ENCODE measurements around the gene RNF215.
A peak's percentile ranks its signal among the peaks of the same experiment; 100 is the strongest.
"Not testable (repeated sequence)": the region's sequence is repeated elsewhere in the genome, so short reads cannot be mapped to it uniquely, and the experiment has no call there.

Gene RNF215

DNA sequence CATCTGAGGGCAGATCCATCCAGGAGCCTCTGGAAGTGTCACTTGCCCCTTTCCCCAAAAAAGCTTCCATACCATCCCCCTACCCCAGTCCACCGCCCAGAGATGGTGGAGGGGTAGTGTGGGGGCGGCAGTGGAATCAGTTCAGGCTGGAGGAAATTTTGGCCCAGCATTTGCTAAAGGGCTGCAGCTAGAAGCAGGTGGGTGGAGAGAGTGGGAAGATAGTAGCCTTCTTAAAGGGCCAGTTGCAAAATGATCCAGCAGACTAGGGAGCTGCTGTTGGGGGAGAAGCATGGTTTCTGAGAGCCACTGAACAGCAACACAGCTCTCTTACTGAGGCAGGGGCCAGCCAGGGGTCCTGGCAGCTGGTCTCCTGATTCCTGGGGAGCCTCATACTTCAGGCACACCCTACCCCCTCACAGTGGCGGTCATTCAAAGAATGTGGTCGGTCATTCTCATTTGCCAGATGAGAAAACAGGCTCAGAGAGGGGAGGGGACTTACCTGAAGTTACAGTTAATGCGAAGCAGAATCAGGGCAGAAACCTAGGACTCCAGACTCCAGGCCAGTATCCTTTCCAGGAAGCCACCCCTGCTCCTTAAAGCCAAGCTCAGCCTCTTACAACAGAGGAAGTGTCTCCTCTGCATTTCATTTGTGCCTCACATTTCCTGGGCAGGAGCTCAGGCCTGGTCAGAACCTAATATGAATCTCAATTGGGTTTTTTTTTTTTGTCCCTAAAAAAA is 15.0 kb upstream of the RNF215 start:
- H3K23ac ChIP-seq (ENCODE audit: low read length), result no peak overlapping the region
- H4K12ac ChIP-seq (ENCODE audit: low read depth, low read length), result no peak overlapping the region
- no peaks in the 10 kb centered on the region for H3K79me2 ChIP-seq (ENCODE audit: control insufficient read depth, insufficient read depth, low read length, poor library complexity)
- H3K4me3 ChIP-seq (ENCODE audit: low read depth, low read length), result no peak overlapping the region
- peaks cover 0 to 1% of the 10 kb centered on the region in 2 experiments for H3K36me3 ChIP-seq (ENCODE audit: control insufficient read depth in 1 of 2, insufficient read depth in 2 of 2, low read length in 2 of 2)
- DNase-seq, result no peak
- no peak overlapping the region for H3K14ac ChIP-seq (ENCODE audit: low read length)
- H3K9me3 ChIP-seq (ENCODE audit: insufficient read depth, low read depth, low read length), result no peaks in the 10 kb centered on the region
- WGBS (ENCODE audit: extremely low coverage, insufficient coverage, insufficient read length), result no CpG with 5 or more reads among the region's 5 CpGs
- peaks cover 5% of the 10 kb centered on the region for H3K27me3 ChIP-seq (ENCODE audit: insufficient read depth, low read length)
- H2BK5ac ChIP-seq (ENCODE audit: low read depth, low read length, poor library complexity), result no peak overlapping the region
- H2AK5ac ChIP-seq (ENCODE audit: low read length), result no peak overlapping the region
- H4K91ac ChIP-seq (ENCODE audit: low read depth, low read length), result no peak overlapping the region
- H3K79me1 ChIP-seq (ENCODE audit: low read length), result no peaks in the 10 kb centered on the region
- no peak overlapping the region for H3K4ac ChIP-seq (ENCODE audit: low read depth, low read length)
- H3K4me2 ChIP-seq (ENCODE audit: low read length), result no peak overlapping the region
- no peak overlapping the region for H2BK12ac ChIP-seq (ENCODE audit: low read length)
- H2BK120ac ChIP-seq (ENCODE audit: insufficient read depth, low read length, poor library complexity), result no peak overlapping the region
- H4K8ac ChIP-seq (ENCODE audit: low read depth, low read length), result no peak overlapping the region
- H3K27ac ChIP-seq (ENCODE audit: low read depth, low read length), result no peak overlapping the region
- peaks cover 0 to 3% of the 10 kb centered on the region in 2 experiments for H3K4me1 ChIP-seq (ENCODE audit: control insufficient read depth in 1 of 2, insufficient read depth in 2 of 2, low read length in 2 of 2)
- no peak overlapping the region for H3K9ac ChIP-seq (ENCODE audit: low read length)
- H3K18ac ChIP-seq (ENCODE audit: low read length), result no peak overlapping the region
- H2AFZ ChIP-seq (ENCODE audit: insufficient read depth, low read length, poor library complexity), result no peak overlapping the region

- not testable (repeated sequence) for H2BK5ac ChIP-seq (ENCODE audit: low read depth, low read length, poor library complexity); H2AFZ ChIP-seq (ENCODE audit: insufficient read depth, low read length, poor library complexity); H3K23ac ChIP-seq (ENCODE audit: low read length); H3K27ac ChIP-seq (ENCODE audit: low read depth, low read length); H3K27me3 ChIP-seq (ENCODE audit: insufficient read depth, low read length); H3K4me3 ChIP-seq (ENCODE audit: low read depth, low read length); H3K18ac ChIP-seq (ENCODE audit: low read length); H4K12ac ChIP-seq (ENCODE audit: low read depth, low read length); H2BK12ac ChIP-seq (ENCODE audit: low read length); H4K91ac ChIP-seq (ENCODE audit: low read depth, low read length); H3K79me2 ChIP-seq (ENCODE audit: control insufficient read depth, insufficient read depth, low read length, poor library complexity); H3K79me1 ChIP-seq (ENCODE audit: low read length); H3K4me2 ChIP-seq (ENCODE audit: low read length); H2BK120ac ChIP-seq (ENCODE audit: insufficient read depth, low read length, poor library complexity); H4K8ac ChIP-seq (ENCODE audit: low read depth, low read length); H3K36me3 ChIP-seq (ENCODE audit: control insufficient read depth in 1 of 2, insufficient read depth in 2 of 2, low read length in 2 of 2); DNase-seq; H2AK5ac ChIP-seq (ENCODE audit: low read length); H3K9me3 ChIP-seq (ENCODE audit: insufficient read depth, low read depth, low read length); H3K4ac ChIP-seq (ENCODE audit: low read depth, low read length); H3K4me1 ChIP-seq (ENCODE audit: control insufficient read depth in 1 of 2, insufficient read depth in 2 of 2, low read length in 2 of 2); H3K9ac ChIP-seq (ENCODE audit: low read length); H3K14ac ChIP-seq (ENCODE audit: low read length)
- no CpG with 5 or more reads among the region's 3 CpGs for WGBS (ENCODE audit: extremely low coverage, insufficient coverage, insufficient read length)
Measured at GRCh38 chr22:30401024-30401423, 13.8 kb upstream of the RNF215 start.

DNA sequence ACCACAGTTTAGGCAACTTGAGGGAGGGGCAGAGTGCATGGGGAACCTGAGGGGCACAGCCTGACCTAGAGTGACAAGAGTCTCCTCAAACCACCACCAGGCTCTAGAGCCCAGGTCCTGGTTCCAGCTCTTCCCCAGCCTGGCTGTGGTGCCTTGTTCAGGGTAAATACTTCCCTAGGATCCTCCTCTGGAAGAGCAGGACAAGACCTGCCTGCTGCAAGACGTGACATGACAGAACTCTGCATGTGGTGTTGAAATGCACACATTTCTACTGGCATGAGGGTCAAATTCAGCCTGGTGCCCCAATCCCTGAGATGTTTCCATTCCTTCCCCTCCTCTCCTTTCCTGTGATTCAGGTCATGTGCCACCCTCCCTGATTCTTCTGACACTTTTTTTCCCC is 12.9 kb upstream of the RNF215 start:
- Histone ChIP-seq H3K4me1 (ENCODE audit: control insufficient read depth in 1 of 2, insufficient read depth in 2 of 2, low read length in 2 of 2) (peaks cover 0 to 6% of the 10 kb centered on the region in 2 experiments), H3K27me3 (ENCODE audit: insufficient read depth, low read length) (peaks cover 10% of the 10 kb centered on the region), H2BK120ac (ENCODE audit: insufficient read depth, low read length, poor library complexity) (no peak overlapping the region), H3K36me3 (ENCODE audit: control insufficient read depth in 1 of 2, insufficient read depth in 2 of 2, low read length in 2 of 2) (no peaks in the 10 kb centered on the region), H4K8ac (ENCODE audit: low read depth, low read length) (no peak overlapping the region), H2BK12ac (ENCODE audit: low read length) (no peak overlapping the region), H3K23ac (ENCODE audit: low read length) (no peak overlapping the region), H3K4me3 (ENCODE audit: low read depth, low read length) (no peak overlapping the region), H3K9ac (ENCODE audit: low read length) (no peak overlapping the region), H2AFZ (ENCODE audit: insufficient read depth, low read length, poor library complexity) (no peak overlapping the region), H3K79me1 (ENCODE audit: low read length) (no peaks in the 10 kb centered on the region), H3K4ac (ENCODE audit: low read depth, low read length) (no peak overlapping the region), H4K12ac (ENCODE audit: low read depth, low read length) (no peak overlapping the region), H2BK5ac (ENCODE audit: low read depth, low read length, poor library complexity) (no peak overlapping the region), H3K14ac (ENCODE audit: low read length) (no peak overlapping the region), H3K18ac (ENCODE audit: low read length) (no peak overlapping the region), H4K91ac (ENCODE audit: low read depth, low read length) (no peak overlapping the region), H3K27ac (ENCODE audit: low read depth, low read length) (no peak overlapping the region), H3K79me2 (ENCODE audit: control insufficient read depth, insufficient read depth, low read length, poor library complexity) (no peaks in the 10 kb centered on the region), H3K4me2 (ENCODE audit: low read length) (no peak overlapping the region), H3K9me3 (ENCODE audit: insufficient read depth, low read depth, low read length) (no peaks in the 10 kb centered on the region), H2AK5ac (ENCODE audit: low read length) (no peak overlapping the region)
- DNase-seq, result peak in 1 of 2 donors; percentile 15
- no CpG with 5 or more reads among the region's 1 CpG for WGBS (ENCODE audit: extremely low coverage, insufficient coverage, insufficient read length)

DNA sequence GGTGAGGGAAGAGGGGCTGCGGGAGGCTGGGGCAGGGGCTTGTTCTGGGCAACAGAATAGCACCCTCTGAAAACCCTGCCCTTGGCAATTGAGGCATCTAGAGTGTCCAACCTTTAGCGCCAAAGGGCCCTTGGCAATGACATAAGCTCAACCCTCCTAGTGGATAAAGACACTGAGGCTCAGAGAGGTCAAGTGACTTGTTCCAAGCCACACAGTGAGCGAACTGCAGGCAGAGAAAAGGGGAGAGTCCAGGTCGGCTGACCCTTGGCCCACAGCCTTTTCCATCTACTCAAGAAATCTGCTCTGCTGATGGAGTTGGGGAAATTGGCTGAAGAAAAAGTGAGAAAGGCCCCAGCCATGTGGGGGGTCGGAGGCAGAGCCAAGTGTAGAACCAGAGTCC is 12.5 kb upstream of the RNF215 start:
- H2AK5ac ChIP-seq (ENCODE audit: low read length), result no peak overlapping the region
- no peak overlapping the region for H3K23ac ChIP-seq (ENCODE audit: low read length)
- H3K4me2 ChIP-seq (ENCODE audit: low read length), result no peak overlapping the region
- no peak overlapping the region for H4K8ac ChIP-seq (ENCODE audit: low read depth, low read length)
- no peaks in the 10 kb centered on the region for H3K36me3 ChIP-seq (ENCODE audit: control insufficient read depth in 1 of 2, insufficient read depth in 2 of 2, low read length in 2 of 2)
- no peak overlapping the region for H2BK12ac ChIP-seq (ENCODE audit: low read length)
- H2BK5ac ChIP-seq (ENCODE audit: low read depth, low read length, poor library complexity), result no peak overlapping the region
- H3K9ac ChIP-seq (ENCODE audit: low read length), result no peak overlapping the region
- H2BK120ac ChIP-seq (ENCODE audit: insufficient read depth, low read length, poor library complexity), result no peak overlapping the region
- H2AFZ ChIP-seq (ENCODE audit: insufficient read depth, low read length, poor library complexity), result no peak overlapping the region
- DNase-seq, result no peak
- peaks cover 0 to 6% of the 10 kb centered on the region in 2 experiments for H3K4me1 ChIP-seq (ENCODE audit: control insufficient read depth in 1 of 2, insufficient read depth in 2 of 2, low read length in 2 of 2)
- H3K79me2 ChIP-seq (ENCODE audit: control insufficient read depth, insufficient read depth, low read length, poor library complexity), result no peaks in the 10 kb centered on the region
- H3K4ac ChIP-seq (ENCODE audit: low read depth, low read length), result no peak overlapping the region
- peaks cover 10% of the 10 kb centered on the region for H3K27me3 ChIP-seq (ENCODE audit: insufficient read depth, low read length)
- no CpG with 5 or more reads among the region's 5 CpGs for WGBS (ENCODE audit: extremely low coverage, insufficient coverage, insufficient read length)
- no peak overlapping the region for H3K27ac ChIP-seq (ENCODE audit: low read depth, low read length)
- H3K14ac ChIP-seq (ENCODE audit: low read length), result no peak overlapping the region
- no peaks in the 10 kb centered on the region for H3K9me3 ChIP-seq (ENCODE audit: insufficient read depth, low read depth, low read length)
- no peaks in the 10 kb centered on the region for H3K79me1 ChIP-seq (ENCODE audit: low read length)
- no peak overlapping the region for H4K12ac ChIP-seq (ENCODE audit: low read depth, low read length)
- H3K18ac ChIP-seq (ENCODE audit: low read length), result no peak overlapping the region
- no peak overlapping the region for H3K4me3 ChIP-seq (ENCODE audit: low read depth, low read length)
- H4K91ac ChIP-seq (ENCODE audit: low read depth, low read length), result no peak overlapping the region

Measured in trophoblast cell (in vitro differentiated cells and primary cell).